Gastrocnemius medialis (tissue), 4 donors: ENCODE results near the gene VMP1. TPM values are rescaled to one million over a fixed set of nuclear protein-coding genes. Genes with fewer than 3 reads are reported as not detected.
A peak's percentile ranks its signal among the peaks of the same experiment; 100 is the strongest.

Source experiments
- ATAC-seq, 2 donors: fragments of 150-250 bp; one replicate each; pipeline ENCODE4 v1.9.1; 2016
- DNase-seq, 2 donors: peaks; one replicate each; pipeline ENCODE4 v3.0.0-alpha.2; 2019
- H3K27ac ChIP-seq, 4 donors: fragments of 200-600 bp; sonication (generic); 1 replicate in 1 of 4; 2 replicates in 3 of 4; pipeline ENCODE4 v1.5.1; 2016 to 2018; ENCODE audit warnings: mild to moderate bottlenecking in 2 of 4, moderate library complexity in 1 of 4
- H3K27me3 ChIP-seq, 3 donors: fragments of 200-600 bp; sonication (generic) in 2 of 3; 1 replicate in 1 of 3; 2 replicates in 2 of 3; pipeline versions ENCODE4 v1.5.1 to v1.6.0; 2016 to 2019; ENCODE audit warnings: mild to moderate bottlenecking in 1 of 3, moderate library complexity in 1 of 3
- H3K36me3 ChIP-seq, 2 donors: fragments of 200-600 bp; sonication (generic) in 1 of 2; one replicate each; pipeline ENCODE4 v1.5.1; 2017 to 2018
- H3K4me1 ChIP-seq, 2 donors: fragments of 200-600 bp; sonication (generic) in 1 of 2; one replicate each; pipeline ENCODE4 v1.5.1; 2016 to 2017; ENCODE audit warnings: mild to moderate bottlenecking in 2 of 2
- H3K4me3 ChIP-seq, 4 donors: fragments of 200-600 bp; sonication (generic) in 3 of 4; 1 replicate in 1 of 4; 2 replicates in 3 of 4; pipeline ENCODE4 v1.5.1; 2016 to 2019; ENCODE audit warnings: mild to moderate bottlenecking in 2 of 4
- H3K9me3 ChIP-seq, 3 donors: fragments of 200-600 bp; sonication (generic) in 2 of 3; 1 replicate in 1 of 3; 2 replicates in 2 of 3; pipeline ENCODE4 v1.5.1; 2016 to 2019
- POLR2A ChIP-seq, 2 donors: fragments of 450-650 bp; IDR thresholded peaks; one replicate each; pipeline ENCODE4 v1.6.1; 2017; ENCODE audit warnings: antibody characterized with exemption in 2 of 2, mild to moderate bottlenecking in 2 of 2, moderate library complexity in 2 of 2
- in situ Hi-C, 4 donors: fragments of 200-750 bp; cut with MboI; loops; one replicate each; pipeline versions ENCODE4 v1.15.0 to v1.8.0; 2017; ENCODE audit warnings: low sequenced_read_pairs in 4 of 4
- intact Hi-C: fragments of 100-400 bp; cut with DNase I; formaldehyde crosslinking; loops from one replicate; pipeline ENCODE4 v1.15.1; 2023; ENCODE audit warnings: low total_unique reads
- total RNA-seq, 4 donors: library from RNA; depleted of rRNA; stranded (reverse); fragments of >200 nt; gene quantifications; one replicate each; pipeline versions ENCODE4 v1.1.0 to v1.2.3, GENCODE V29; 2016
- TF ChIP-seq, protein P1 (sequence below), 5 experiments: fragments of 450-650 bp in 3 of 5; fragments of 200-600 bp in 2 of 5; sonication (generic) in 2 of 5; IDR thresholded peaks in 4 of 5; conservative IDR thresholded peaks in 1 of 5; 1 replicate in 4 of 5; 2 replicates in 1 of 5; pipeline ENCODE4 v1.5.1; 2016 to 2019; ENCODE audit warnings: antibody characterized with exemption in 5 of 5, mild to moderate bottlenecking in 3 of 5, moderate library complexity in 3 of 5

The VMP1 gene
- total RNA-seq, 4 donors from 2014 or later = 39.2 to 55.0 (median 48.4) TPM

DNA sequence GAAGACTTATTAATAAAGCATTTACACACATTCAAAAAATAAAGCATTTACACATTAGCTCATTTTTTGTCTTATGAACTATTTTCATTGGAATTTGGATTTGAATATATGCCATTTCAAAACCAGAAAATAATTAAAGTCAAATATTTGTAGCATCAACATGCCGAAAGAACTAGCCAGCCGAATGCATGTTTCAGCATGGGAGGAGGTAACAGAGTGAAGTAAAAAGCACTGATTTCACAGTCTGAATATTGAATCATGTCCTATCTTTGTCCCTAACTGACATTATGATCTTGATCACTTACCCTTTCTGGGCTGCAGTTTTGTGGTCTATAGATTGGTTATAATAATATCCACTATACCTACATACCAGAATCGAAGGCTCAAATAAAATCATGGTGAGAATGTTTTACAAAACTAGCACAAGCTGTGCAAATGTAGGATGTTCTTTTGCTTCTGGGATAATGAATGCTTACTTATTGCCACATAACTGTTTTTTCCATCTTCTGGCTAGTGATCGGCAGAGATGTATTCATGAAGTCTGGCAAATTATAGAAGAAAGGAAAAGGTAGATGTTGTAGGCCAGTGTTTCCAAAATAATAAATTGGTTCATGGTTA is 100.5 kb downstream of the VMP1 start:
- DNase-seq (no peak), ATAC-seq (no peak)
- TF ChIP-seq POLR2A (IDR thresholded peaks at IDR 0.05) = no peak
- TF ChIP-seq, protein P1, sequence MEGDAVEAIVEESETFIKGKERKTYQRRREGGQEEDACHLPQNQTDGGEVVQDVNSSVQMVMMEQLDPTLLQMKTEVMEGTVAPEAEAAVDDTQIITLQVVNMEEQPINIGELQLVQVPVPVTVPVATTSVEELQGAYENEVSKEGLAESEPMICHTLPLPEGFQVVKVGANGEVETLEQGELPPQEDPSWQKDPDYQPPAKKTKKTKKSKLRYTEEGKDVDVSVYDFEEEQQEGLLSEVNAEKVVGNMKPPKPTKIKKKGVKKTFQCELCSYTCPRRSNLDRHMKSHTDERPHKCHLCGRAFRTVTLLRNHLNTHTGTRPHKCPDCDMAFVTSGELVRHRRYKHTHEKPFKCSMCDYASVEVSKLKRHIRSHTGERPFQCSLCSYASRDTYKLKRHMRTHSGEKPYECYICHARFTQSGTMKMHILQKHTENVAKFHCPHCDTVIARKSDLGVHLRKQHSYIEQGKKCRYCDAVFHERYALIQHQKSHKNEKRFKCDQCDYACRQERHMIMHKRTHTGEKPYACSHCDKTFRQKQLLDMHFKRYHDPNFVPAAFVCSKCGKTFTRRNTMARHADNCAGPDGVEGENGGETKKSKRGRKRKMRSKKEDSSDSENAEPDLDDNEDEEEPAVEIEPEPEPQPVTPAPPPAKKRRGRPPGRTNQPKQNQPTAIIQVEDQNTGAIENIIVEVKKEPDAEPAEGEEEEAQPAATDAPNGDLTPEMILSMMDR (IDR thresholded peaks at IDR 0.05 in 4 of 5, conservative IDR thresholded peaks at IDR 0.05 in 1 of 5) = no peak
- Histone ChIP-seq H3K27me3 (no peaks in the 10 kb centered on the region), H3K4me1 (no peaks in the 10 kb centered on the region), H3K4me3 (no peak overlapping the region), H3K36me3 (peaks cover 0 to 22% of the 10 kb centered on the region in 2 donors), H3K9me3 (no peaks in the 10 kb centered on the region), H3K27ac (peak overlapping the region in 2 of 4 donors; percentile 35 to 43)
- intact Hi-C loops = no loop called here
- in situ Hi-C loops = no loop called here

DNA sequence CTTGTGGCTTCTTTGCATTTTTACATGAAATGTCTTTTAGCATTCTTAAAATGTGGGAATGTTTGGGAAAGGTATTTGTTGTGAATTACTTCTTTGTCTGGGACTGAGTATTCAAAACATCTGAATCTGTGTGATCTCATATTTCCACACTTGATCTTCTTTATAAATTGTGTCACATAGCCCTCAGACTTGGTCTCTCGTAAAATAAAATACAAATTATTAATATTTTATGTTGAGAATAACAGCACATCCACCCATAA is 103.4 kb downstream of the VMP1 start:
- Histone ChIP-seq H3K27ac (peak overlapping the region in 2 of 4 donors; percentile 18 to 29), H3K4me1 (peaks cover 4 to 14% of the 10 kb centered on the region in 2 donors), H3K9me3 (no peaks in the 10 kb centered on the region), H3K27me3 (no peaks in the 10 kb centered on the region), H3K4me3 (no peak overlapping the region), H3K36me3 (peaks cover 0 to 22% of the 10 kb centered on the region in 2 donors)
- intact Hi-C loops (no loop called here), in situ Hi-C loops (no loop called here)
- DNase-seq (no peak), ATAC-seq (no peak)
- no peak for TF ChIP-seq POLR2A (IDR thresholded peaks at IDR 0.05)
- TF ChIP-seq, protein P1 (IDR thresholded peaks at IDR 0.05 in 4 of 5, conservative IDR thresholded peaks at IDR 0.05 in 1 of 5) = no peak

DNA sequence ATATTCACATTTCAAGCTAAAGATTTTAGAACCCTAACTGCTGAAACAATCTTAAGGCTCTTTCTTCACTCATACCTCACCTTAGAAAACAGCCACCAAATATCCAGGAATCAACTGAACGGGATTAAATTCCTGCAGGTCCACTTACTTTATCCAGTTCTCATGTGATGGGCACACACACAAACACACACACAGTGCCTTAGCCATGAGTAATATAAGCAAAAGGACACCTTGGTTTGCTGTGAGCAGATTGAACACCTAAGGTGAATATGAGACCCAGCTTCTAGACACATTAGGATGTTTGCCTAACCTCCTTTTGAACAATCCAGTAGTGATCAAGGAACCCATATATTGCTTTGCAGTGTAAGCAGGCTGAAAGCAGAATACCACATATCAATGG is 103.8 kb downstream of the VMP1 start:
- in situ Hi-C loops (no loop called here), intact Hi-C loops (no loop called here)
- TF ChIP-seq, protein P1 (IDR thresholded peaks at IDR 0.05 in 4 of 5, conservative IDR thresholded peaks at IDR 0.05 in 1 of 5) = no peak
- TF ChIP-seq POLR2A (IDR thresholded peaks at IDR 0.05) = no peak
- H3K4me3 ChIP-seq = no peak overlapping the region
- H3K4me1 ChIP-seq = peaks cover 4 to 14% of the 10 kb centered on the region in 2 donors
- H3K9me3 ChIP-seq = no peaks in the 10 kb centered on the region
- H3K27ac ChIP-seq = peak overlapping the region in 2 of 4 donors; percentile 18 to 29
- no peak for DNase-seq
- H3K36me3 ChIP-seq = peaks cover 0 to 22% of the 10 kb centered on the region in 2 donors
- ATAC-seq = peak in 1 of 2 donors; percentile 68
- no peaks in the 10 kb centered on the region for H3K27me3 ChIP-seq

DNA sequence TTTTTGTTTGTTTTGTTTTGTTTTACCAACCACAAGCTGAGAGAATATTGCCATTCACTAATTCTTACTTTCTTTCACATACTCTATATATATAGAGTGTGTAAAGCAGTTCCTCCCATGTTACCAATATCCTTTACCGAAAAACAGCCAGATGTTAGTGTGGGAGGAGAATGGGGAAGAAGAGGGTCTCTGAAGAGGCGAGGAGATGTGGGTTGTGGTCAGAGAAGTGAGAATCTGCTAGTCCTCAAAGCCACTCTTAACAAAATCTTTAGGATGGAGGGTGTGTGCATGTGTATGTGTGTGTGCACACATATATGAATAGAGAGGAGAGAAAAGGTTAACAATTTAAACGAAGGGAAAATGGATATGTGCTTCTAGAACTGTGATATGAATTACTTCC is 104.7 kb downstream of the VMP1 start:
- H3K4me3 ChIP-seq = no peak overlapping the region
- no peaks in the 10 kb centered on the region for H3K9me3 ChIP-seq
- in situ Hi-C loops (no loop called here), intact Hi-C loops (no loop called here)
- H3K27ac ChIP-seq = peak overlapping the region in 1 of 4 donors; percentile 29
- H3K27me3 ChIP-seq = no peaks in the 10 kb centered on the region
- ATAC-seq (no peak), DNase-seq (no peak)
- H3K36me3 ChIP-seq = peaks cover 0 to 22% of the 10 kb centered on the region in 2 donors
- no peak for TF ChIP-seq POLR2A (IDR thresholded peaks at IDR 0.05)
- TF ChIP-seq, protein P1 (IDR thresholded peaks at IDR 0.05 in 4 of 5, conservative IDR thresholded peaks at IDR 0.05 in 1 of 5) = no peak
- H3K4me1 ChIP-seq = peaks cover 4 to 14% of the 10 kb centered on the region in 2 donors

DNA sequence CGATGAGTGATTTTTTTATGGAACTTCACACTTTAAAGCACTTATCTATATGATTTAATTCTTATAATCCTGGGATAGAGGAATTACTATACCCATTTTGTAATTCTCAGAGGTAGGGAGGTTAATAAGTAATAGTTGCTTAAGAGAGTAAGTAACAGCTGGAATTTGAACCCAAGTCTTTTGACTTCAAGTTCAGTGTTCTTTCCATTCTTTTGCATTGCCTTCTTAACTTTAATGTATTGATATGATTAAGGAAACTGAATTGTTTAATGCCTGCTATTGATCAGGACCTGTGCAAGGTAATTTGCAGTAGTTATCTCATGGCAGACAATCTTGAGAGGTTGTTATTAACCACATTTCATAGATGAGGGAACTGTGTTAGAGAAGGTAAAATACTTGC is 106.8 kb downstream of the VMP1 start:
- Histone ChIP-seq H3K9me3 (no peaks in the 10 kb centered on the region), H3K4me1 (peaks cover 4 to 14% of the 10 kb centered on the region in 2 donors), H3K36me3 (peaks cover 2 to 22% of the 10 kb centered on the region in 2 donors), H3K27me3 (no peaks in the 10 kb centered on the region), H3K4me3 (no peak overlapping the region), H3K27ac (peak overlapping the region in 3 of 4 donors; percentile 4 to 81 (median 69))
- intact Hi-C loops = no loop called here
- DNase-seq (no peak), ATAC-seq (peak in 1 of 2 donors; percentile 40)
- TF ChIP-seq, protein P1 (IDR thresholded peaks at IDR 0.05 in 4 of 5, conservative IDR thresholded peaks at IDR 0.05 in 1 of 5) = no peak
- no peak for TF ChIP-seq POLR2A (IDR thresholded peaks at IDR 0.05)
- in situ Hi-C loops = no loop called here
